Naive thymus-derived CD4-positive, alpha-beta T cell (primary cell): ENCODE results near the gene ADM5. TPM values are rescaled to one million over a fixed set of nuclear protein-coding genes. Genes with fewer than 3 reads are reported as not detected.

Experiments used
- ATAC-seq: fragments of 150-1000 bp; cut with Tn5 transposase; 2 replicates; pipeline ENCODE4 v1.10.0; 2021; ENCODE audit warnings: mild to moderate bottlenecking, moderate library complexity
- CTCF ChIA-PET: fragments of 350-600 bp; sonication (Branson Sonifier 250); formaldehyde crosslinking; loops from one replicate; lab custom pipeline; 2021; ENCODE audit warnings: antibody characterized with exemption; lab: Charles Lee
- POLR2A ChIA-PET: fragments of 350-600 bp; sonication (Branson Sonifier 250); formaldehyde crosslinking; loops from one replicate; lab custom pipeline; 2021; ENCODE audit warnings: antibody characterized with exemption, inconsistent platforms; lab: Charles Lee
- DNase-seq, 9 donors: peaks; one replicate each; pipeline versions ENCODE4 v3.0.0 to v3.0.0-alpha.2; 2020 to 2022; ENCODE audit warnings: mixed read lengths in 1 of 9
- H3K27ac ChIP-seq: one replicate; pipeline ENCODE4 v1.7.0; 2013; ENCODE audit warnings: mild to moderate bottlenecking, low read depth, low read length, moderate library complexity
- H3K27me3 ChIP-seq, 2 donors: one replicate each; pipeline ENCODE4 v1.7.0; 2013; ENCODE audit warnings: low read length in 2 of 2, mild to moderate bottlenecking in 2 of 2, moderate library complexity in 2 of 2; ENCODE audit not compliant: control insufficient read depth in 2 of 2, insufficient read depth in 2 of 2
- H3K36me3 ChIP-seq, 3 experiments: 1 replicate in 2 of 3; 2 replicates in 1 of 3; pipeline ENCODE4 v1.7.0; 2013; ENCODE audit warnings: low read length in 3 of 3, mild to moderate bottlenecking in 3 of 3, moderate library complexity in 1 of 3; ENCODE audit not compliant: insufficient read depth in 3 of 3, control insufficient read depth in 2 of 3
- H3K4me1 ChIP-seq, 2 donors: one replicate each; pipeline ENCODE4 v1.7.0; 2013; ENCODE audit warnings: low read length in 2 of 2, mild to moderate bottlenecking in 2 of 2, moderate library complexity in 1 of 2; ENCODE audit not compliant: control insufficient read depth in 2 of 2, insufficient read depth in 2 of 2
- H3K4me3 ChIP-seq: 2 replicates; pipeline ENCODE4 v1.7.0; 2013; ENCODE audit warnings: mild to moderate bottlenecking, low read length
- H3K9me3 ChIP-seq, 3 experiments: 1 replicate in 2 of 3; 2 replicates in 1 of 3; pipeline ENCODE4 v1.7.0; 2013; ENCODE audit warnings: low read length in 3 of 3; ENCODE audit not compliant: control insufficient read depth in 2 of 3
- H3K27ac Mint-ChIP-seq, 9 donors: one replicate each; pipeline ENCODE4 v1.8.0; 2020 to 2022; ENCODE audit warnings: mixed read lengths in 9 of 9, mild to moderate bottlenecking in 8 of 9, moderate library complexity in 5 of 9, inconsistent platforms in 2 of 9
- H3K27me3 Mint-ChIP-seq, 5 donors: one replicate each; pipeline ENCODE4 v1.8.0; 2021 to 2022; ENCODE audit warnings: mixed read lengths in 5 of 5, mild to moderate bottlenecking in 1 of 5
- H3K36me3 Mint-ChIP-seq, 5 donors: one replicate each; pipeline ENCODE4 v1.8.0; 2020 to 2022; ENCODE audit warnings: mixed read lengths in 5 of 5, mild to moderate bottlenecking in 3 of 5, inconsistent platforms in 1 of 5
- H3K4me1 Mint-ChIP-seq, 7 donors: one replicate each; pipeline ENCODE4 v1.8.0; 2020 to 2022; ENCODE audit warnings: mixed read lengths in 7 of 7, mild to moderate bottlenecking in 3 of 7, inconsistent platforms in 1 of 7
- H3K4me3 Mint-ChIP-seq, 10 donors: one replicate each; pipeline ENCODE4 v1.8.0; 2020 to 2022; ENCODE audit warnings: mild to moderate bottlenecking in 10 of 10, mixed read lengths in 10 of 10, moderate library complexity in 6 of 10, inconsistent platforms in 2 of 10
- H3K9me3 Mint-ChIP-seq, 11 donors: one replicate each; pipeline ENCODE4 v1.8.0; 2020 to 2022; ENCODE audit warnings: mixed read lengths in 11 of 11, mild to moderate bottlenecking in 4 of 11, inconsistent platforms in 1 of 11, moderate library complexity in 1 of 11
- intact Hi-C, 2 donors: fragments of 100-400 bp; cut with micrococcal nuclease; formaldehyde crosslinking; loops; one replicate each; pipeline ENCODE4 v1.15.1; 2023
- polyA plus RNA-seq, 2 donors: library from polyadenylated mRNA; unstranded; fragments of 300-500 nt; fragmentation: Illumina TruSeq; gene quantifications; one replicate each; pipeline ENCODE4 v1.2.3, GENCODE V29; 2021
- total RNA-seq, 6 experiments: library from RNA in 5 of 6; stranded (reverse) in 5 of 6; gene quantifications; 1 replicate in 5 of 6; 2 replicates in 1 of 6; pipeline ENCODE4 v1.2.3 and lab custom pipeline; 2021 to 2026

ADM5 gene
- total and polyA plus RNA-seq, 7 experiments from 2014 or later, result 0.34 to 7.5 (median 4.1) TPM; not detected in 1

- ATAC-seq (no peak), DNase-seq (no peak)
- intact Hi-C loops, result no loop called here
- Histone ChIP-seq H3K4me1 (peaks cover 0 to under 1% of the 10 kb centered on the region in 2 donors), H3K27me3 (no peaks in the 10 kb centered on the region), H3K27ac (no peak overlapping the region), H3K9me3 (no peaks in the 10 kb centered on the region), H3K4me3 (no peak overlapping the region), H3K36me3 (no peaks in the 10 kb centered on the region)
- no peak overlapping the region for H3K4me3 Mint-ChIP-seq
- H3K9me3 Mint-ChIP-seq, result peaks cover 0 to 2% (median 0%) of the 10 kb centered on the region in 11 donors
- H3K27me3 Mint-ChIP-seq, result peaks cover 0 to 6% (median 0%) of the 10 kb centered on the region in 5 donors
- CTCF ChIA-PET, result no interaction called here
- H3K36me3 Mint-ChIP-seq, result no peaks in the 10 kb centered on the region
- POLR2A ChIA-PET, result no interaction called here
- no peak overlapping the region for H3K27ac Mint-ChIP-seq
- H3K4me1 Mint-ChIP-seq, result peaks cover 3 to 11% (median 6%) of the 10 kb centered on the region in 7 donors
These were observed 6.7 kb downstream of the ADM5 start for GRCh38 chr19:49696115-49696514.

GRCh38 chr19:49696865-49697264, 7.5 kb downstream of the ADM5 start:
- Mint-ChIP-seq H3K9me3 (peaks cover 0 to 2% (median 0%) of the 10 kb centered on the region in 11 donors), H3K4me3 (no peak overlapping the region), H3K27ac (no peak overlapping the region), H3K36me3 (no peaks in the 10 kb centered on the region), H3K27me3 (peaks cover 0 to 5% (median 0%) of the 10 kb centered on the region in 5 donors), H3K4me1 (peaks cover 0 to 6% (median 3%) of the 10 kb centered on the region in 7 donors)
- Histone ChIP-seq H3K9me3 (no peaks in the 10 kb centered on the region), H3K36me3 (no peaks in the 10 kb centered on the region), H3K4me1 (no peaks in the 10 kb centered on the region), H3K27me3 (no peaks in the 10 kb centered on the region), H3K4me3 (no peak overlapping the region), H3K27ac (no peak overlapping the region)
- ATAC-seq (no peak), DNase-seq (no peak)
- POLR2A ChIA-PET, result no interaction called here
- CTCF ChIA-PET, result no interaction called here
- intact Hi-C loops, result no loop called here

GRCh38 chr19:49699364-49699763, 10.0 kb downstream of the ADM5 start:
- H3K27ac Mint-ChIP-seq, result no peak overlapping the region
- DNase-seq, result no peak
- no peak overlapping the region for H3K27ac ChIP-seq
- H3K36me3 Mint-ChIP-seq, result no peaks in the 10 kb centered on the region
- H3K9me3 ChIP-seq, result no peaks in the 10 kb centered on the region
- H3K4me3 Mint-ChIP-seq, result no peak overlapping the region
- H3K4me1 Mint-ChIP-seq, result peaks cover 0 to 4% (median 0%) of the 10 kb centered on the region in 7 donors
- no peak for ATAC-seq
- ChIA-PET POLR2A (interaction anchor here (0.5 to 1.8 kb wide), 4 partner anchors 9 to 1850 kb away, joined by 3 to 6 read pairs (median 4); no protein-coding TSS in a partner anchor), CTCF (interaction anchor here (1.0 kb wide), 1 partner anchor 16 kb away, joined by 3 read pairs; no protein-coding TSS in a partner anchor)
- intact Hi-C loops, result no loop called here
- H3K27me3 ChIP-seq, result no peaks in the 10 kb centered on the region
- H3K9me3 Mint-ChIP-seq, result no peaks in the 10 kb centered on the region
- H3K27me3 Mint-ChIP-seq, result no peaks in the 10 kb centered on the region
- H3K4me1 ChIP-seq, result no peaks in the 10 kb centered on the region
- no peak overlapping the region for H3K4me3 ChIP-seq
- no peaks in the 10 kb centered on the region for H3K36me3 ChIP-seq

- DNase-seq, result no peak
- no peak for ATAC-seq
- H3K9me3 ChIP-seq, result no peaks in the 10 kb centered on the region
- Mint-ChIP-seq H3K4me1 (peaks cover 0 to 4% (median 0%) of the 10 kb centered on the region in 7 donors), H3K4me3 (no peak overlapping the region), H3K27ac (no peak overlapping the region), H3K27me3 (no peaks in the 10 kb centered on the region), H3K36me3 (no peaks in the 10 kb centered on the region), H3K9me3 (no peaks in the 10 kb centered on the region)
- H3K4me3 ChIP-seq, result no peak overlapping the region
- H3K27ac ChIP-seq, result no peak overlapping the region
- POLR2A ChIA-PET, result interaction anchor here (1.0 to 1.8 kb wide), 2 partner anchors 10 to 24 kb away, joined by 3 to 4 read pairs; no protein-coding TSS in a partner anchor
- H3K4me1 ChIP-seq, result no peaks in the 10 kb centered on the region
- no peaks in the 10 kb centered on the region for H3K27me3 ChIP-seq
- CTCF ChIA-PET, result no interaction called here
- intact Hi-C loops, result no loop called here
- no peaks in the 10 kb centered on the region for H3K36me3 ChIP-seq
These were observed 11.2 kb downstream of the ADM5 start for GRCh38 chr19:49700563-49700962.

- no peaks in the 10 kb centered on the region for H3K27me3 Mint-ChIP-seq
- H3K27me3 ChIP-seq, result no peaks in the 10 kb centered on the region
- H3K27ac ChIP-seq, result no peak overlapping the region
- no peak overlapping the region for H3K4me3 ChIP-seq
- no peaks in the 10 kb centered on the region for H3K9me3 ChIP-seq
- POLR2A ChIA-PET, result no interaction called here
- H3K9me3 Mint-ChIP-seq, result no peaks in the 10 kb centered on the region
- ATAC-seq, result no peak
- H3K36me3 Mint-ChIP-seq, result no peaks in the 10 kb centered on the region
- H3K36me3 ChIP-seq, result no peaks in the 10 kb centered on the region
- no peak overlapping the region for H3K4me3 Mint-ChIP-seq
- no peak for DNase-seq
- CTCF ChIA-PET, result no interaction called here
- no peak overlapping the region for H3K27ac Mint-ChIP-seq
- H3K4me1 Mint-ChIP-seq, result peaks cover 0 to 4% (median 0%) of the 10 kb centered on the region in 7 donors
- no peaks in the 10 kb centered on the region for H3K4me1 ChIP-seq
- intact Hi-C loops, result no loop called here
These were observed 11.9 kb downstream of the ADM5 start for GRCh38 chr19:49701271-49701786.

GRCh38 chr19:49704888-49705642, 15.7 kb downstream of the ADM5 start:
- Mint-ChIP-seq H3K27ac (no peak overlapping the region), H3K4me1 (peaks cover 0 to 4% (median 0%) of the 10 kb centered on the region in 7 donors), H3K36me3 (no peaks in the 10 kb centered on the region), H3K9me3 (peaks cover 0 to 2% (median 0%) of the 10 kb centered on the region in 11 donors), H3K27me3 (peaks cover 0 to 8% (median 0%) of the 10 kb centered on the region in 5 donors), H3K4me3 (no peak overlapping the region)
- Histone ChIP-seq H3K27ac (no peak overlapping the region), H3K36me3 (no peaks in the 10 kb centered on the region), H3K9me3 (no peaks in the 10 kb centered on the region), H3K4me1 (no peaks in the 10 kb centered on the region), H3K27me3 (no peaks in the 10 kb centered on the region), H3K4me3 (no peak overlapping the region)
- ATAC-seq (no peak), DNase-seq (no peak)
- POLR2A ChIA-PET, result interaction anchor here (0.6 kb wide), 1 partner anchor 222 kb away, joined by 4 read pairs; no protein-coding TSS in a partner anchor
- intact Hi-C loops, result no loop called here
- CTCF ChIA-PET, result no interaction called here
